CD4-positive, alpha-beta T cell treated with Interleukin-17A for 1 hour (primary cell): ENCODE data around the gene ZNF516.

Experiments used
- DNase-seq: peaks from one replicate; pipeline ENCODE4 v3.0.0-alpha.2; 2020

Gene ZNF516

DNA sequence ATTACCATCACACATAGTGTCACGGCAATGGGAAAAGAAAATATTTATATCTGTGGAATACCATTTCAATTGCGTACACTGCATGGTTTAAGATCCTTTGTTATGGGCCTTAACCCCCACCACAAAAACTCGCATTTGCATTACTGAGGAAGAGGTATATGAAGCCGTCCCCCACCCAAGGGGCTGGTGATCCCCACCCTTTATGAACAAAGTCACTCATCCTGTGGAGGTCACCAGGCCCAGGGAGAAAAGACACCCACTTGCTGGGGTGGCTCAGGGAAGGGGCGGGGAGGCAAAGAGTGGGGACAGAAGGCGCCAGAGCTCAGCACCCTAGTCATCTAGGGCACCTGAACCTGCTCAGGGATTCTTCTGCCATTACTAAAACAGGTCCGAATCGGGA lies 133.8 kb downstream of the ZNF516 start:
- DNase-seq, result no peak

DNA sequence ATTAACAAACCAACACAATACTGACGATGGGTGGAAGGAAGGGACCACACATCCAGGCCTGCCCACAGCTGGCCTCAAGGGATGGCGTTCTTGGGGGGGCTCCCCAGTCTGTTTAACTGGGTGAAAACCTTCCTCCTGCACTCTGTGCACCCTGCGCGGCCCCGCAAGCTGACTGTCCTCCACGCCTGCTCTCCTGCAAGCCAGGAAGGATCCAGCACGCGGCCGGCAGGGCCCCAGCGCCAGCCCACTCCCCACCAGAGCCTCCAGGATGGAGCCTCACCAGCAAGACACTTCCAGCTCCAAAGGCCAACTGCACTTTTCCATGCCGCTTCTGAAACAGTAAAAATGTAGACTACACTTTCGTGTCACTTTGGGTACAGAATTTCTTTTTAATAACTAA lies 135.1 kb downstream of the ZNF516 start:
- no peak for DNase-seq

DNA sequence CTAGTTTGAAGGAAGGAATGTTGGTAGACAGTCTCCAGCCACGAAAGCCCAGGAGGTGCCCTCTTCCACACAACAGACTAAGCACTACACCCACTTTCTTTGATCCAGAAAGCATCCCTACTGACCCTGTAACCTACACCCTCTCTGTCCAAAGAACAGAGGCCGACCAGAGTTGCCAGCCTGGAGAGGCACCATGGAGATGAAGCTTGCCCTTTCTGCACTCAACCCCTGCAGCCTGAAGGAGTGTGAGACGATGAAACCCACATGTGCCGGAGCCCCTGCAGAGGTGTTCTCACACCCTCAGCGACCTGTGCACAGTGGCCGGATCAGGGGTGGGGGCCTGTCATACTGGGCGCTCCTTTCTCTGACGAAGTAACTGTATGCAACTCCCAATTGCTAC lies 136.3 kb downstream of the ZNF516 start:
- no peak for DNase-seq

DNA sequence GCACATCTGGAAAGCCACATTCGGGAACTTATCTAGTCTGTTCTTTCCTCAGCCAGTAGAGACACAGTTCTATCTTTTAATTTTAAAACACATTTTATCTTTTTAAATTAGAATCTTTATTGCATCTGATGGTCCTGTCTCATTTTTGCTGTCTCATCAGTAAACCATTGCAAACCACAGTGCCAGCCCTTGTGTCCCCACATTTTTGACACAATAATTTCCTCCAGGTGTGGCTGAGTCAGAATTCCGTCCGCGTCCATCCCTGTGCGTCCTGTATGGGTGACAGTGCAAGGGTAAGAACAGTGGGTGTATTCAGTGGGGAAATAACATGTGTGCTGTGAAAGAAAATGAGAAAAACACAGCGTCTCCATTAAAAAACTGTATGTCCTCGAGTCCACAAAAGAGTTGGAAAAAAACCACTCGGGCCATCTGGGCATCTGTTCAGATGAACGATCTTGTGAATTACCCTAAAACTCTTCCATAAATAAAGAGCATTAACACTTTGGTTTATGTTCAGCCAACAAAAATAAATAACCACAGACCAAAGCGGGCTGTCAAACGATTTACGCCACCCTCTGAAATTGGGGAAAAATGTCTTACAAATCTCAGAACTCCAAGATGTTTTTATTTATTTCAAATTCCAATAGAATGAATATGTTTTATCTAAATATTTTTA lies 137.3 kb downstream of the ZNF516 start:
- DNase-seq, result no peak

DNA sequence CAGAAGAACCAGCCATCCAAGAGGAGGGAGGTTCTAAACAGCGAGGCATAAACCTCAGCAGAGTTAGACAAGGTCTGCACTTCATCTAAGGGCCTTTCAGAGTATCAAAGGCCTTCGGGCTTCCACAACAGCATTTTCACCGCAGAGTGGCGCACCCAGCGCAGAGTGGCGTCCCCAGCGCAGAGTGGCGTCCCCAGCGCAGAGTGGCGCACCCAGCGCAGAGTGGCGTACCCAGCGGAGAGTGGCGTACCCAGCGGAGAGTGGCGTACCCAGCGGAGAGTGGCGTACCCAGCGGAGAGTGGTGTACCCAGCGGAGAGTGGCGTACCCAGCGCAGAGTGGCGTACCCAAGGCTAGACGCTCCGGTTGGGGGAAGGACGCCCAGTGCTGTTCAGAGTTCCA lies 137.9 kb downstream of the ZNF516 start:
- no peak for DNase-seq

DNA sequence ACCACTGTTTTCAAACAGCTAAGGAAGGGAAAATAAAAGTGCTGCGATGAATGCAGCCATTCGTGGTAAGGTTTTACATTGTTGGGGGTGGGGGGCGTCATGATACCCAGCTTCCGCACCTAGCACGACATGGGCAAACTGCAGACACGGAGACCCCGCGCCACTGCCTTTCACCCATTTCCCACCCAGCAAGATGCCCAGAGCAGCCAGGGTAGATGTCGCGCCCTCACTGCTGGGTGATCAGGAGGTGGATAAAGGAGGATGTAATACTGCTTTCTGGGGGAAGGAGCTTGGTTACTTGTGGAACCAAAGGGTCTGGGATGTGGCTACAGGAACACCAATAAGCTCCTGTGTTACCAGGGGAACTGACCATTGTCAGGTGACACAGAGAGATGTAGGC lies 138.4 kb downstream of the ZNF516 start:
- no peak for DNase-seq

DNA sequence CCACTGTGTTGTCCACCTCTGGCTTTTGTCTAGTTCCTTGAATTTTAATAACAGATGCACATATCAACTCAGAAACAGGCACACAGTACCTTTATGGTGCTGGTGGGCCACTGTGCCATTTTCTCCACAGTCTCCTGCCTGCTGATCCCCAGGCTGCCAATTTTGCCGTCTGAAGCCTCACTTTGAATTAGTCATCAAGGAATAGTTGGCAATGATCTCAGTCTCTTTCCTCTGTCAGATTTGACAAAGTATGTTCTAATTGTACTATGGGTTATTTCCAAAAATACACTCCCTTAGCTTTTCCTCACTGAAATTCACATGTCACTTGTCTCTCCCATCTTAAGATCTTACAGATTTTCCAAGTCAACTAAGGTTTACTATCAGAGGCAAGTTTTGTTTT lies 140.7 kb downstream of the ZNF516 start:
- DNase-seq, result no peak

DNA sequence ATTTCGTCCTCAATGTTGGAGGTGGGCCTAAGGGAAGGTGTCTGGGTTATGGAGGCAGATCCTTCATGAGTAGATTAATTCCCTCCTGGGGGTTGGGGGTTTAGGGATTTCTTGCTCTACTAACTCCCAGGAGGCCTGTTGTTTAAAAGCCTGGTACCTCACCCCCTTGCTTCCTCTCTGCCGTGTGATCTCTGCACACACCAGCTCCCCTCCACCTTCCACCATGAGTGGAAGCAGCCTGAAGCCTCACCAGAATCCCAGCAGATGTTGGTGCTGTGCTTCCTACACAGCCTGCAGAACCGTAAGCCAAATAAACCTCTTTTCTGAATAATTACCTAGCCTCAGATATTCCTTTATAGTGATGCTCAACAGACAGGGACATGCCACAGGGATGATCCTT lies 141.5 kb downstream of the ZNF516 start:
- DNase-seq, result no peak

DNA sequence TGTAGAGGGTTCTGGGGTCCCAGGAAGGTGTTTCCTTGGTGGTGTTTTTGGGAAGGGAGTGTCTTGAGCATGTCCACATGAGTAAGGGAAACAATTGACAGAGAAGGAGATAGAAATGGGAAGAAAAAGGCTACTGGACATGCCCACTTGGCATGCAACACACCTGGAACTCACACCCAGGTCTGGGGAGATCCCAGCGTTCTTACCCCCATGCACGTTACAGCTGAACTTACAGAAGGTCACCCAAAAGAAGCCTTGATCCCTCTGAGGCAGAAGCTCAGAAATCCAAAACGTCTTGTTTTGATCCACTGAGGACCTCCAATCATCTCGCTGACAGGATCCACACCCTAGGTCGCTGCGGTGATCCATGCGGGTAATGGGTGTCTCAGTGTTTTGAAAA lies 142.0 kb downstream of the ZNF516 start:
- no peak for DNase-seq

DNA sequence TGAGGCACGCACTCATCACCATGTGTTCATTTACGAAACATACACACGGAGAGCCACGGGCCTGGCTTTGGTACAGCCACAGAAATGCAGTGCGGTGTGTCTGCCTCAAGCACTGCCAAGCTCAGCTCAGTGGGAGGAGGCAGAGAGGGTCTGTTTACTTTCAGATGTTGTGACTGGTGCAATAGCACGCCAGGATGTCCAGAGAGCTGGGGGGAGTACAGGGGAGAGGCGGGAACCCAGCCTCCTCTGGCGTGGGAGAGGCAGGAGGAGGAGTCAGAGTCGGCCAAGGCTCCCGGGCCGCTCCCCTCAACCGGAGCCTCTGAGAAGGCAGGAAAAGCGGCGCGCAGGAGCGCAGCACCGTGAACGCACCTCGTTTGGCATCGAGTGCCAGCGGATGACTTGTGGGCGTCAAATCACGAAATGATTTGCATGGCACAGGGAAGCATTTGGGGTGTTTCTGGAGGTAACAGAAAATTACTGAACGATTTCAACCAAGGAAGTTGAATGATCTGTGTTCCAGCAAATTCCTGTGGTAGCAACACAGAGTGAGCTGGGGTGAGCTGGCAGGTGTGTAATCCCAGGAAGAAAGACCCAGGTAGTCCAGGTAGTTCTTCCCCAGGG lies 143.0 kb downstream of the ZNF516 start:
- DNase-seq, result no peak

DNA sequence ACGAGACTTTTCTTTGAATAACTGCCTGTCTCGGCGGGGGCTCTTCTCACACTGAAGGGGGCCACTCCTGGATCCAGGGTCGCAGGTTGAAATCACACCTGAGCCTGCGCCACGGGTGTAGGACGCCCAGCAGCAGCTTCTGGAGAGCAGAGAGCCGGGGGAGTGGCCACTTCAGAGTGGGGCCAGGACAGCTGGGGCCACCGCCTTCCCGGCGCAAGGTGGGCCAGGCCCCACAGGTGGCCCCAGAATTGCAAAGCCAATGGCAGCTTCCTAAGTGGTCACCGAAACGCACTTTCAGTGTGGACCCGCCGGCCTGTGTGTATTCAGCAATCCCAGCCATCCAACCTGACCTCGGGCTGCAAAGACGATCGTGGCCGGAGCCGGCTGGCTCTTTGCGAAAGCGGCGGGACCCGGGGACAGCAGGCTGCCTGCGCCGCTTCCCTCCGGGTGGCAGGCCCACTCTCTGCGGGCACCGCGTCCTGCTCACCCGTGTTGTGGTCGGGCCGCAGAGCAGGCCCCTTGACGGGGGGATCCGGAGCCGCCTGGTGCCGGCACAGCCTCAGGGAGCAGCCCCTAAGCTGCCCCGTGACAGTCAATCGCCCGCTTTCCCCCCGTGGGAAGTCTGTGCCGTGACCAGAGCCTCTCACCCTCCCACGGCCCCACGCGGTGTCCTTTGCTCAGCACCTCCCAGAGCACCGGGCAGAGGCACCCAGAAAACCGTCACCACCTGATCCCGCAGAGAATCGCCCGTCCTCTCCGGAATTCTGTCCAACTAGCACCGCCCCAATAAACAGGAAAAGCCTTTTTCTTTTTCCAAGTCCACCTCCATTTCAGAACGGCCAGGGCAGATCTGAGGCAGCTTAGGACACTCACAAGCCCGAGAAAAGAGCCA lies 144.7 kb downstream of the ZNF516 start:
- no peak for DNase-seq

DNA sequence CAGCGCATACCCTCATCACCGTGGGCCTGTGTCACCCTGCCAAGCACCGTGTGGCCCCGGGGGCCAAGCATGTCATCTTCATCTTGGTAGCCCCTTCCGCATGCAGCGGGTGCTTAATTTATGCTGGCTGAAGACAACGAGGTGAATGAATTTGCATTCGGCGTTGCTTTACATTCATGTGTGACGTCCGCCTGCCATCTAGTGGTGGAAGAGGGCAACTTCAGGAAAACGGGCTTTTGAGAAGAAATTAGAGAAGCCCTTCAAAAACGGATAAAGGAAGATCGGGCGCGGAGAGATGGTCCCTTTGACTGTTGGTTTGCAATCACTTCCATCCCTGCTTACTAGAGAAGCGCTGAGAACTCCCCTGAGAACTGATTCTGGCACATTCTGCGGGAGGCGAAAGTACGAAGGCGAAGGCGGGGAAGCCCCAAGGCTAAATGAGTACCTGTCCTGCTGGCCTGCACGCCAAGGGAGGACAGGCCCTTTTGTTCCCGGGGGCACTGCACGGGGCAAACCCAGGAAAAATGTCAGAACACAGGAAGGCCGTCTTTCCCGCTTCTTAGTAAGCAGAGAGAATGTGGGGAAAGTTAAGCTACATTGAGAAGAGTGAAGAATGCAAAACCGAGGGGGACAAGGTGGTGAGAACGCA lies 145.9 kb downstream of the ZNF516 start:
- DNase-seq, result peak; percentile 63

DNA sequence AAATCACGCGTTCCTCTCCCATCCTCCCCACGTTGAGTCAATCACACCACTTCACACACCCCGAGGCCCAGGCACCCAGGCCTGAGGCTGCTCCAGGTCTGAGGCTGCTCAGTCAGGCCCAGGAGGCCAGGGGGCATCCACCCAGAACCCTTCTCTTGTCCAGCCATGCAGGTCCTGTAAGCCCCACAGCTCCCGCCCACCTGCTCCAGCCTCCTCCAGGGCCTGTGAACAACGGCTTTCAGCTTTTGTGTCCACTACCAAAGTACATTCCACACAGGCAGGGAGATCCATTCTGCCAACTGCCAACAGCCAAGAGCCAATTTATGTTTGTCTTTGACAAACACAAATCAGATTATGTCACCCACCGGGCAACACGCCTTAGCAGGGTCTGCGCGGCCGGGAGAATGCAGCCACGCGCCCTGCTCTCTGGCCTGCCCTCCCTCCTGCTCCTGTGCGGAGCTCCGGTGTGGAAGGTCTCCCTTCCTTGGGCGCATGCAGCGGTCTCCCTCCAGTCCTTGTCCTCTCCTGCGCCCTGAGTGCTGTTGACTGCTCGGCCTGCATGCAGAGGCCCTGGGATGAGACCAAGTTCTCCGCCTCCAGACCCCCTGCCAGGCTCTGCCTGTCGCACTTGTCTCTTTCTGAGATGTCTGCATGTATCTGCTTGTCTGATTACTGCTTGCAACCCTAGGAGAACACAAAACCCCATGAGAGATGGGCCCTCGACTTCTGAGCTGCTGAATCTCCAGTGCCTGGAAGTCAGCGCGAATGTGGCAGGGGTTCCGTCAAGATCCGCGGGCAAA lies 146.6 kb downstream of the ZNF516 start:
- peak; percentile 2 for DNase-seq

DNA sequence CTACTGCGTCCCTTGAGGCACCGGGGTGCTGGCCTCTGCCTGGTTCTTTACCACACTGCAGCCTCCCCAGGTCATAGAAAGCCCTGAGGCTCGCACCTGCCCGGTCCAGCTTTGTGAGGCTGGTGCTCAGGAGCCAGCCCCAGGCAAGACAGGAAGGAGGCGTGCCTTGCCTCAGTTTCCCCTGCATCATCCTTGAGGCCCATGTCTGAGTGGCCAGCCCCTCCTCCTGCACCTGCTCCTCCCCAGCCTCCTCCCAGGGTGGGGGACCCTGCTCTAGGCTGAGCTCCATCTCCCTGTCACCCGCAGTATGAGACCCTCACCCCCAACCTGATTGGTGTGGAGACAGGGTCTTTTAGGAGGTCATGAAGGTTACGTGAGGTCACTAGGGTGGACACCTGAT lies 147.7 kb downstream of the ZNF516 start:
- no peak for DNase-seq

DNA sequence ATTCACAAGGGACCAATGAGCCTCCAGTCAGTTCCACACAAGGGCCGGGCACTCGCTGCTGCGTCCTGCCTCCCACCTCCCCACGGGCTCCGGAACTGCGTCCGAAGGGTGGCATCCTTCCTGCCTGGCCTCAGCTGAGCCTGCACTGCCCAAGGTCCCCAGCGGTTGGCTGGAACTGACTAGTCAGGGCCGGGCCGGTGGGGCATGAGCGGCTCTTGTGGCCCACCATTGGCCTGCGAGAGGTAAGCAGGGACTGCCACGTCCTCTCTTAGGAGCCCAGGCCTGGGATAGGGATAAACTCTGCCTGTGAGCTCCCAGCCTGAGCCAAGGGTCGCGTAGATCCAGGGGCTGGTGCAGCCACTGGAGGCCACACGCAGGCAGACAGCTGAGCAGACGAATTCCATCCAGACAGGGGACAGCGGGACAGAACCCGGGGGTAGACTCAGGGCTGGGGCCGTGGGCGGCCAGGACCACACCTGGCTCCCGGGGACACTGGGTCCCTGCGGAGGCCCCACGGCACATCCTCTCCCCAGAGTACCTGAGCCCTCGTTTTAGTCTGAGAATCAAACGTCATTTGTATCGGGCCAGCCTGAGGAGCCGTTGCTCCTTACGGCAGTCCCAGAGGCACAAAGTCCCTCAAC lies 148.4 kb downstream of the ZNF516 start:
- DNase-seq, result no peak

DNA sequence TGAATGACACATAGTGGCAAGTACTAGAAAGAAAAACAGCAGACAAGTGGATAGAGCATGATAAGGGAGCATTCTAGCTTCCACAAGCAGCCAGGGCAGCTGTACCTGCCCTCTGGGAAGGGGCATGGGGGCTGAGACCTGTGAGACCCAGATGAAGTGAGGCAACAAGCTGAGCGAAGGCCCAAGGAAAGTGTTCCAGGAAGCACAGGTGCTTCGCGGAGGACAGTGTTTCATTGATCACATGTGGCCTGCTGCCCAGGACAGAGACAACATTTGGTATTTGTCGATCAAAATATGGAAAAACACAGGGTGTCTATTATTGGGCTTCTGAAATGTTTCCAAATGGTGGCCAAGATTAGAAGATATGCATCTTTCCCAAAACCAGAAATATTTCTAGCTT lies 149.1 kb downstream of the ZNF516 start:
- DNase-seq, result no peak

DNA sequence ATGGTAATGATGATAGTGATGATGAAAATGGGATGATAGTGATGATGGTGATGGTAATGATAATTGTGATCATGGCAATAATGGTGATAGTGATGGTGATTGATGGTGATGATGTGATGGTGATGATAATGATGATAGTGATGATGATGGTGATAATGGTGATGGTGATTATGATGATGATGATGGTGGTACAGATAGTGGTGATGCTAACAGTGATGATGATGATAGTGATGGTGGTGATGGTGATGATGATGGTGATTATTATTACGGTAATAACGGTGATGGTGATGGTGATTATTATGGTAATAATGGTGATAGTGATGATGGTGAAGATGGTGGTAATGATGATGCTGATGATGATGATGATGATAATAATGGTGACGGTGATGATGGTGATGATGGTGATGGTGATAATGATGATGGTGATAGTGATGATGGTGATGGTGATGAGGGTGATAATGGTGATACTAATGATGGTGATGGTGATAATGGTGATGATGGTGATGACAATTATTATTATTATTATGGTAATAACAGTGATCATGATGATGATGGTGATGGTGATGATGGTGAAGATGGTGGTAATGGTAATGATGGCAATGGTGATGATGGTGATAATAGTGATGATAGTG lies 151.0 kb downstream of the ZNF516 start:
- DNase-seq, result no peak

DNA sequence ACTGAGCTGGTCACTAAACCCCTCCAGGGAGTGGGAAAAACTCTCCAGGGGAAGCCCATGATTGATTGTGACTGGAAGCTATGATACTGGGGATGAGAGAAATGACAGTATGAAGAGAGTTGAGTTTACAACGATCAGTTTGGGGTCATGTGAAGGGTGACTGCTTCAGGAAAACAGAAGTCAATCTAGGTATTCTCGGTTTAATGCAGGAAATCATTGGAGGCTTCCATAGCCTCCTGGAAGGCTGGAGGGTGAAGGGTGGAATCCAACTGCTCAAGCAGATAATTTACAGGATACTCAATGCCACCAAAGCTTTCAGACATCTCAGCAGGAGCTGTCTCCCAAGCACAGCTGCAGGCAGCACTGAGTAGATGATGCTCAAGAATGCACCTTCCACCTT lies 154.6 kb downstream of the ZNF516 start:
- no peak for DNase-seq

DNA sequence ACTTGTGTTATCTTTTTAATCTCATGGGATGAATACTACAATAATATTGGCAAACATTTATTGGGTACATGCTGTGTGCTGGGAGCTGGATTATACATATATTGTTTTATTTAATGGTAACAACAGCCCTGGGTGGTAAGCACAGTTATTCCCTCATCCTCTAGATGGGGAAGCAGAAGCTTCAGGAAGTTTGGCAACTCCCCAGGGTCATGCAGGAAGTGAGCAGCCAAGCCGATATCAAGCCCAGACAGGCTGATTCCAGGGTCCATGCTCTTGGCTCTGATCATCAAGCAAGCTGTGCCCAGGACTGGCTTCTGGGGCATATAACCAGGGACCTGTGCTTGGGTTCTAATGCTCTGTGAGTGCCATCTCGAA lies 155.8 kb downstream of the ZNF516 start:
- no peak for DNase-seq

DNA sequence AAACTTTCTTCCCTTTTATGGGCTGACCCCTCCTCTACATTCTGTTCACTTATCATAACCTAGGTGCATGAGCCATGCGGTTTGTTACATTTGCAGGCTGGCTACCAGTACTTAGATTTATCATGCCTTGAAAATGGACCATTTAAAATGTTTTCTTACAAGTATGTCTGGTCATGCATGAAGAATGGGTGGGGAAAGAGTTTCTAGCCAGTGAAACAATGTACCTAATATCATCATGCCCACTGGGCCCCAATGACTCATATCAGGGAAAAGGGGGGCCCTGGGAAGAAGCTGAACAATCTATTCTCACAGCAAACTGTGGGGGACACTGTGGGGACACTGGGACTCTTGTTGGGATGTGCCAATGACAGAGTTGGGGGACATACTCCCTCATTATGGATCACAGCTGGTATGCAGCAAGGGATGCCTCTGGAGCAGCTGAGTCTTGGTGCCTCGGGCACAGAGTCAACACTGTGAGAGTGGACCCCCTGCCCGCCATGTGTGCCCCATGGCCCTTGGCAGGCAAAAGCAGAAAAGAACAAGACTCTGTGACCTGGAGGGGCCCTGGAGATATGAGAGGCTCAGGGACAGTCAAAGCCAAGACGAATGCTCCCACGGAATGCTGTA lies 156.3 kb downstream of the ZNF516 start:
- DNase-seq, result no peak

DNA sequence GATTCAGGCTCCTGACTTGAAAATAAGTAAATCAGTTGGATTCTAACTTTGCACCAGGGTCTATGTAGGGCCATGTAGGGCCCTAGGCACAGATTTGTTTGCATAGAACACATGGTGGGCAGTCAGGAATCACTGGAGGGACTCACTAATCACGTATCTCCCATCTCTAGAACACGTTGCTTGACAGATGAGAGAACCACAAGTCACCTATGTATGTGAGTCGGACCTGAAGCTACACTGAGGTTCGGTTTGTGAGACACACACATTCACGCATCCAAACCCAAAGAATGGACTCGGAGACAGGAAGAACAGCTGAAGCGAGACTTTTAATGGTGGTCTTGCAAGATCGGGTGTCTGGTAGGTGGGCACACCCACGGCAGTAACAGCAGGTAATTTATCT lies 157.0 kb downstream of the ZNF516 start:
- DNase-seq, result no peak
